ENCODE data around the gene GIMAP8.
A peak's percentile ranks its signal among the peaks of the same experiment; 100 is the strongest.
"Not testable (repeated sequence)": the region's sequence is repeated elsewhere in the genome, so short reads cannot be mapped to it uniquely, and the experiment has no call there.

Gene GIMAP8

DNA sequence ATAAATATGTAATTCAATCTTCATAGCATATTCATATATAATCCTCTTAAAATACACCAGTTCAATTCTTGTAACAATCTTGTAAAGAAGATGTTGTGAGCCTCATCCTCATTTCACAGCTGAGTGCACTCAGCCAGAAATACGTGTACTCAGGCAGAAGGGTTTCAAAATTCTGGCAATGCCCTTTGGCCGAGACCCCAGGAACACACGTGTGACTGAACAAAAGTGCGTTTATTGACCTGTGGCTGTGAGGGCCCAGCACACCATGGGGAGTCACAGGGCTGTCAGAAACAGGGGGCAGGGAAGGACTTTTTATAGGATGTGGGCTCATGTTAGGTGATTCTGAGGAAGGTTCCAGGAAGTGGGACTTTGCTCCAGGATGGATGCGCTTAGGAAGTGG, 21.5 kb downstream of the GIMAP8 start:
- DNase-seq = no peak

DNA sequence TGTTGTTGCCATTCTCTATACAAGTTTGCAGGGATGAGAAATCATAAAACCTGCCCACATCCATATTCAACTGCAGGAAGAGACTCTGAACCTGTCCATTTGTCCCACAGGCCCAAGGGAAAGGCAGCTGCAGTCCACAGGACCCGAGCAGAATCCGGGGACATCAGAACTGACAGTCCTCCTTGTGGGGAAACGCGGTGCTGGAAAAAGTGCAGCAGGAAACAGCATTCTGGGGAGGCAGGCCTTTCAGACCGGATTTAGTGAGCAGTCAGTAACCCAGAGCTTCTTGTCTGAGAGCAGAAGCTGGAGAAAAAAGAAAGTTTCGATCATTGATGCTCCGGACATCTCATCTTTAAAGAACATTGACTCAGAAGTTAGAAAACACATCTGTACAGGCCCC, 23.5 kb downstream of the GIMAP8 start:
- no peak for DNase-seq

DNA sequence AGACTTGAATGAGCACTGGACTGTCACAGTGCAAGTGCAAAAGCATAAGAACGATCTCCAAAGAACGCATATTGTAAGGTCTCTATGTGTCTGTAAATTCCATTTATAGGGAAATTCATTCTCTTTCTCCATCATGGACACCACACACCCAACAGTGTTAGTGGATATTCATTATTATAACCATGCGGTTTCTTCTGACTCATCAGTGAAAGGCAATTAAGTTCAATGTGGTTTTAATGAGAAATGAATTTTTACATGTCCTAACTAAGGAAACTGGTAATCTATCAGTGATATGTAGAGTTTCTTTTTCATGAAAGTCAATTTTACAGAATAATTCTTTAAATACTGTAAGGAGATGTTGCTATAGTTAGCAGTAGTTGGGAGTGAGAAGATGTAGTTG, 25.9 kb downstream of the GIMAP8 start:
- no peak for DNase-seq

DNA sequence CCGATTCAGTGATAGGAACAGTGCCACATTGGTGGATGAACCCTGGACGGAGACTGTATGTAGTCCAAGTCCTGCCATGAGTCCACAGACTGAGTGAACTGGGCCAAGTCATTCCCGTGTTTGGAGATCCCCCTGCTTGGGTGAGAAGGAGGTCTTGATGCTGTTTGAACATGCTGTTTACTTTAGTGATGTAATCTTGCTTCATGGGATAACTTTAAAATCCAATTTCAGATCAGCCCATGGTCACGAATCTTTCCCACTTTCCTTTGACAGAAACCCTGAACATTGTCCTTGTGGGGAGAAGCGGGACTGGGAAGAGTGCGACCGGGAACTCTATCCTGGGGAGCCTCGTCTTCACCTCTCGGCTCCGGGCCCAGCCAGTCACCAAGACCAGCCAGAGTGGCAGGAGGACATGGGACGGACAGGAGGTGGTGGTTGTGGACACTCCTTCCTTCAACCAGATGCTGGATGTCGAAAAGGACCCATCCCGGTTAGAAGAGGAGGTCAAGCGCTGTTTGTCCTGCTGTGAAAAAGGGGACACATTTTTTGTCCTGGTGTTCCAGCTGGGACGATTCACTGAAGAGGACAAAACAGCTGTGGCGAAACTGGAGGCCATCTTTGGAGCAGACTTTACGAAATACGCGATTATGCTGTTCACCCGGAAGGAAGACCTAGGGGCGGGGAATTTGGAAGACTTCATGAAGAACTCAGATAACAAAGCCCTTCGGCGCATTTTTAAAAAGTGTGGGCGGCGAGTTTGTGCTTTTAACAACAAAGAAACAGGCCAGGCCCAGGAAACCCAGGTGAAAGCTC, 26.6 kb downstream of the GIMAP8 start:
- DNase-seq = no peak

DNA sequence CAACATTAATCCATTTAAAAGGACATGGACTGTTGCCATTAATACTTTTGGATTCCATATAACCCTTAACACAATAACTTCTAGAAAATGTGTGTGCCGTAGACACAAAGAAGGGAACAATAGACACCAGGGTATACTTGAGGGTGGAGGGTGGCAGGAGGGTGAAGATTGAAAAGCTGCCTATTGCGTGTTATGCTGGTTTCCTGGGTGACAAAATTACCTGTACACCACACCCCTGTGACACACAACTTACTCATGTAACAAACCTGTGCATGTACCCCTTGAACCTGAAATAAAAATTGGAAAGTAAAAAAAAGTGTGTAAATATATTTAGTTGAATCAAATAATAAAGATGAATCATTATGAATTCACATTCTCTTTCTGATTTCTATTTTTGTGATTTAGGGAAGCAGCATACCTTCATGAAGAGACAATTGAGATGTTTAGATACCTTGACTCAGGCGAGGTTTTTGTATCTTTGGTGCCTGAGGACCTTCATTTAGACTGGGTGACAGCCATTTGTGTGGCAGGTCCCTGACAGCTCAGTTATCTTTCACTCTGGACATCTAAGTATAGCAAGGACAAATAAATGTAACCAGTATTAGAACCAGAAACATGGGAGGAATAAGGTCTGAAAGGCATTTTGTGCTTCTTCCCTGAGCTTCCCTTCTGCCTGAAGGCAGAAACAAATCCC, 28.7 kb downstream of the GIMAP8 start:
- no peak for DNase-seq

DNA sequence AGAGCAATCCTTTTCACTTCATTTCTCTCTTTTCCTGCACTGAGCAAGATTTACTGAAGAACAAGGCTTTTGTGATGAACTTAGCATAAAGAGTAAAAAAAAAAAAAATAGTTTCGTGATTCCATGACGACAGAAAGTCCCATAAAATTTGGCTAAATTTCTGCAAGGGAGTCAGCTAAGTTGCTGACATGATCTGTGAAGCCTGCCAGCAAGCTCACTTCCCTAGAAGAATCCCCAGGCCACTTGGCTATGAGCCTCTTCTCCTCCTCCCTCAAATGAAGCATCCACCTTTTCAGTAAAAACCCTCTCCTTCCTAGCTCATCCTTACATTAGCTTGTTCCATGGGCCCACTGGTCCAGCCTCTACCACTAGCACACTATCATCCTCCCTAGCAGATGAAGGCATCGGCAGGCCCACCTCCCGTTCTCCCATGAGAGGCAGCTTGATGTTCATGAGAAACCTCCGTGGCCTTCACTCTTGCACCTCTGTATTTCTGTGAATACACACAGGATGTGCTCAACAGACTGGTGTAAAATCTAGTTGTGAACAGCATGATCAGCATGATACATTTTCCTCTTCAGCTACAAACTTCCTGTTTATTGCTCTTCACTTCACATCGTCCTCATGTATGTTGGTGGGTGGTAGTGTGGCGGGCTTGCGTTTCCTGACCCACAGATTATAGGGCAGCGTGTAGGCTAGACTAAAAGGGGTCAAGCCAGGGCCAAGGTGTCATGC, 30.9 kb downstream of the GIMAP8 start:
- no peak for DNase-seq

DNA sequence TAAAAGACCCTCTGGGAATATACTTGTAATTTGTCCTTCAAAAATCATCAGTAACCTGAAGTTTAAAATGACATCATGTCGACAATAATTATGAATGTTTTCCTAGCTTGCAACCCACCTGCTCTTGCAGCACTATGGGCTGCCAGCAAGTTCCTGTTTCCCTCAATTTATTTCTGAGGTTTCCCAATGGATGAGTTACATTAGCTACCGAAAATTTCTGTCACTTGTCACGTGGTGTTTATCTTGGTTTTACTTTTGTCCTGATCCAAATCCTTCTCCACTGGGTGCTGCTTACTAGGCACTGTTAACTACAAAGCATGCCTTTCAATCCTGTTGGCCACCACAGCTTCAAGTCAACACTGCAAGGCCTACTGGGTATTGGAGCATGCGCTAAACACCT, 31.5 kb downstream of the GIMAP8 start:
- DNase-seq = no peak

DNA sequence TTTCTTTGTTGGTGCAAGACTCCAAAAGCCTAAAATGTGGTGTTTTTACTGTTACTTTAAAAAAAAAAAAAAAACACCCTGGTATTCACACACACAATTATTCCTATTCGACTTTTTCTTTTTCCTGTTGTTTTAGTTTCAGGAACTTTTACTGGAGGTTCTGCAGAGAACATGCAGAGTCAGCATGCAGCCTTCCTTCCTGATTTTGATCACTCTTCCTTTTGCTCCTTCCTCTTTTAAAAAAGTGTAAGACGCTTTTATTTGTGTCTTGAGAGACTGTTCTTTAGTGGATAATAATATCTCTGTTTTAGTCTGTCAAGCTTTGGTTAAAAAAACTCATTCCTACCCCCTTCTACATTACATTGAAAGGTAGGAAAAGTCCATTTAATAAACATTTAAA, 33.1 kb downstream of the GIMAP8 start:
- DNase-seq = peak in 1 of 2 donors; percentile 38

DNA sequence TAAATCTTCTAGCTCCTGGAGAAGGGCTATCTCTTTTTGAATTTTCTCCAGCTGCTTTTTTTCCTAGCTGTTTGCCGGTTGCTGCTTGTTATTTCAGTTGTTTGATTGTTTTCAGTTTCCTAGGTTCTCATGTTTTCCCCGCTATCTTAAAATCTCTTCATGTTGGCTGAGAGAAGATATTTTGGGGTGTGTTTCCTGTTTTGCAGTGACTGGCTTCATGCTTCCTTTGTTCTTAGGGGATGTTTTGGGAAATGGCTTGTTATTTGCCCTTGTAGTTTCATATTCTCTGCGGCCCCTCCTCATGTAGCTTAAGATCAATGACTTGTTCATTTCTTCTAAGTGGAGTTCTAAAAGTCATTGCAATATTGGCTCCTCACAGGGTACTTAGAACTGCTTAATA, 33.6 kb downstream of the GIMAP8 start:
- DNase-seq = peak in 1 of 2 donors; percentile 74

DNA sequence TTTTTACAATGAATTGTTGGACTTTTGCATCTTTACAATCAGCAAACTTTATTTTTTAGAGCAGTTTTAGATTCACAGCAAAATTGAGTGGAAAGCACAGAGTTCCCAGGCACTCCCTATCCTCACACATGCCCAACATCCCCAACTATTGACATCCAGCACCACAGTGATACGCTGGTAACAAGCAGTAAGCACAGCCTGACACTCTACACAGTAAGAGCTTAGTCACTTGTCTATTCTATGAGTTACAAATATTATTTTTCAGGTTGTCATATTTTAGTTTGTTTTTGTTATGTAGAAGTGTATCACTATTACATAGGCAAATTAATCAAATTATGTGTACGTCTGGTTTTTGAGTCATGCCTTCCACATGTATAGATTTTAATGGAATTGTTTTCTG, 37.2 kb downstream of the GIMAP8 start:
- no peak for DNase-seq

DNA sequence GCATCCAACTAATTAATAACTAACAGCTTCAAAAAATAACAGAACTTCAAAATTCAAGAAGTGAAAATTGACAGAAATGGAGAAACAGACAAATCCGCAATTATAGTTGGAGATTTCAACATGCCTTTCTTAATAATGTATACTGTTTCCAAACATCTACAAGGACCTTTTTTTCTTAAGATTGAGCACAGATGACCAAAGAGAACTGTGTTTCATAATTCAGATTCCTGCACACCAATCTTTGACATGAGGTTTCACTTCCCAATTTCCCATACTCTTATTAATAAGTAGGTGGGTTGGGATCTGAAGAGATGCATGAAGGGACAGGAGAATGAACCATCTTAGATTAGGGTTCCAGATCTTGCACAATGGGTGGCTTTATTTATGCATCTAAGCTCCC, 39.4 kb downstream of the GIMAP8 start:
- no peak for DNase-seq

DNA sequence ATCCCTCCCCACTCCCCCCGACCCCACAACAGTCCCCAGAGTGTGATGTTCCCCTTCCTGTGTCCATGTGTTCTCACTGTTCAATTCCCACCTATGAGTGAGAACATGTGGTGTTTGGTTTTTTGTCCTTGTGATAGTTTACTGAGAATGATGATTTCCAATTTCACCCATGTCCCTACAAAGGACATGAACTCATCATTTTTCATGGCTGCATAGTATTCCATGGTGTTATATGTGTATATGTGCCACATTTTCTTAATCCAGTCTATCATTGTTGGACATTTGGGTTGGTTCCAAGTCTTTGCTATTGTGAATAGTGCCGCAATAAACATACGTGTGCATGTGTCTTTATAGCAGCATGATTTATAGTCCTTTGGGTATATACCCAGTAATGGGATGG, 43.0 kb downstream of the GIMAP8 start:
- not testable (repeated sequence) for DNase-seq

DNA sequence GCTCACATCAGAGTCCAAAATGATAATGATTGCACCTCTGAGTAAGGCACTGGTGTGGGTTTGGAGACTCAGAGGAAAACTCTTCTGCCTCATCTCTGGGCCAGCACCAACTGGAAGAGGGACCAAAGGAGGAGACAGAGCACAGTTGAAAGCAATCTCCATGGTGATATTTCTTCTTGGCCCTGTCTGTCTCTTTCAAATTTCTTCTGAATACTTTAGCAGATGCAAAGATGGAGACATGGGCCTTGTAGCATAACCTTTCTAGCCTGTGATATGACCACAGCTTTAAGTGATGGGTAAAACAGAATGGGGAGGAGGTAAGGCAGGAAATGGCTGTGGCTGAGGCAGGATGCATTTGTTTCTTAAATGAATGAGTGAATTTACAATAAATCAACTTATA, 52.1 kb downstream of the GIMAP8 start:
- DNase-seq = peak in 1 of 2 donors; percentile 48

DNA sequence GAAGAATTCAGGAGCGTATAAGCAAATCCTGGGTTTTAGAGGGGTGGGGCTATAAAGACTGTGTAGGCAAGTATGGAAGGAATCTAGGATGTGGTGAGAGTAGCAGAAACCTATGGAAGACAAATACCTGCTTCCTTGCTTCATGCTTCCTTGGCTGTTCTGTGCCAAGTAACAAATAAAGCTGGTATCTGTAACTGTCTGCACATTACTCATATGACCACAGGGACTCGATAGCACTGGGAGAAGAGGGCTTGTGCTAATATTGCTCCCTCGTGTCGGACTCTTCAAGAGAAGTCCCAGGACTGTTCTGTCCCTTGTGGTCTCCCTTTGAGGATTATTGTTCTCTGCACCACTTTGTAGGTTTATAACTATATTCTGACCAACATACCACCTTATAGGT, 52.7 kb downstream of the GIMAP8 start:
- DNase-seq = no peak

DNA sequence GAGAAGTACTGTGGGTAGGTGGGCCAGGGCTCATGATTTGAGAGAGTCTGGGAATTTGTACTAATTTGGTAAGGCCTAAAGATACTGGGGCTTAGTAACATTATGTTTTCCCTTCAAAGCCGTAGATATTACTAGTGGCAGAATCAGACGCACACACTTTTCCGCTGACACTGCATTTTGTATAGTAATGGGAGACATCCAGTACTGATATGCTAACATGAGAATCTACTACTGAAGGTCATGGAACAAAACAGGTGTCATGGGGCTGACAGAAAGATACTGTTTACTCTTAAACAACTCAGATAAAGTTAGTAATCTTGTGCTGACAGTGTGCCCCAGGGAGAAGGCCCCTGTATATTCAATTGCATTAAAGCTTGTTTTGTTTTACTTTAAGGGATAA, 53.2 kb downstream of the GIMAP8 start:
- no peak for DNase-seq

DNA sequence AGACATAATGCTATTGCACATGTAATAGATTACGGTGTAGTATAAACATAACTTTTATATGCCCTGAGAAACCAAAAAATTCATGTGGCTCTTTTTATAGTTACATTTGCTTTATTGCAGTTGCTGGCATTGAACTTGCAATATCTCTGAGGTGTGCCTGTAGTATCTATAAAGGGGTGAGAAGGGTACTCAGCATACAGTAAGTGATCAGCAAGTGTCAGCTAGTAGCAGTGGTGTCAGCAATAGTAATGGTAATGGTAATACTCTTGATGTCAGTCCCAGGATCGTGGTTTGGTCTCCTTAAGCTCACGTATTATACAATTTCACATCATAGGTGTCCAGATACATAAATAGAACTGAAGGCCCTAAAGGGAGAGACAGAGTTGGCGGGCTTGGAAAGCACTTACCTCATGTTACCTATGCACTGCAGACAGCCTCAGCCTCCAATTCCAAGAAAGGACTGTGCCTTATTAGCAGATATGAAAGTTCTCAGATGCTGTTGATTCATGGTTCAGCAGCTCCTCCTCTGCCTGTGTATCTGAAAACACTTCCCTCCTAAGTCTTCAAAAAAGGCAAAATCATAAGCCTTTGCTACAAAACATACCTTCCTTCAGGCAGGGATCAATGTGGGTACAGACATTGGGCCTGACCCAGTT, 57.6 kb downstream of the GIMAP8 start:
- DNase-seq = no peak

DNA sequence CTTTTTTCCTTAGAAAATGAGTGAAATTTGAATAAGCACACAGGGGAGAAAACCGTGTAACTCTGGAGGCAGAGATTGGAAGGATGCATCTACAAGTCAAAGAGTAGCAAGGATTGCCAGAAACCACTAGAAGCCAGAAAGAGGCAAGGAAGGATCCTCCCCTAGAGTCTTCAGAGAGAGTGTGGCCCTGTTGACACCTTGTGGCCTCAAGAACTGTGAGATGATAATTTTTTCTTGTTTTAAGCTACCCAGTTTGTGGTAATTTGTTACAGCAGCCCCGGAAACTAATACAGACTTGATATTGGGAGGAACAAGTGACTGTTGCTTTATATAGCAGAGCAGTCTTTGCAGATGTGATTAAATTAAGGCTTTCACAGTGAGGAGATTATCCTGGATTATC, 60.6 kb downstream of the GIMAP8 start:
- no peak for DNase-seq

DNA sequence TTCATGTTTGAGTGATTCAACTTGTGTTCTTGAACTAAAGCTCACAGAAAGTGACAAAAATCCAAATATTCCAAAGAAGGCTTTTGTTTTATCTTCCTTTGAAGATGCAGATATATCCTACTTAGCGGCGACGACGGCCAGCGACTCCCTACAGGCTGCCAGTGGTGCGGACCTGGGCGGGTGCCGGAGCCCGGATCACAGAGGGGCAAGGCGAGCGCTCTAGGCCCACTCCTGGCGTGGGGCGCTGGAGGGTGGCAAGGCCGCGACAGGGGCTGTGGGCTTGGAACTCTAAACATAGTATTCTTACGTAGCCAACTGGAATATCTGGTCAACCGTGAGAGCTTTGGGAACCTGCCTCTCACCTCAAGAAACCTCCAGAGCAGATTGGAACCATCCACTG, 63.3 kb downstream of the GIMAP8 start:
- DNase-seq = no peak

DNA sequence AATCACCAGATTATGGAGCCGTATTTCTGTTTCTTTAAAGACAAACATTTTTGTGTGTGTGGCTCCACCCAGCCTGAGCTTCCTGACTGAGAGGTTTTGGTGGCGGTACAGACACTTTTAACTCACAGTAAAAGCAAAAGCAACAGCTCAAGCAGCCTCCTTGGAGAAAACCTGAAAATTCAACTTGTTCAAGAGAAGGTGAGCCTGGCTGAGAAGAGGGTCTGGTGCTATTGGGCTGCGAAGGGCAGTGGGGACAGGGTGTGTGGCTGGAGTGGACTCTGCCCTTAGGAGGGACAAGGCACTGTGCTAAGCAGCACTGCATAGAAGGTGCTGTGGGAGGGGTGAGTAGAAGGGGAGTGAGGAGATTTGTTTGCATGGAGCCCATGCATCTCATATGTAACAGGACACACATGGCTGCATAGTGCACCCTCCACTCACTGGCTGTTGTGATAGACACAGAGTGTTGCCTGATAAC, 64.4 kb downstream of the GIMAP8 start, which contains the start of gene GIMAP7:
Gene GIMAP7 (plus strand): TSS at position 125 of the 475 bp plus-strand sequence. CDS start 5,103 bp downstream, outside the sequence.
- peak; percentile 6 to 63 for DNase-seq

DNA sequence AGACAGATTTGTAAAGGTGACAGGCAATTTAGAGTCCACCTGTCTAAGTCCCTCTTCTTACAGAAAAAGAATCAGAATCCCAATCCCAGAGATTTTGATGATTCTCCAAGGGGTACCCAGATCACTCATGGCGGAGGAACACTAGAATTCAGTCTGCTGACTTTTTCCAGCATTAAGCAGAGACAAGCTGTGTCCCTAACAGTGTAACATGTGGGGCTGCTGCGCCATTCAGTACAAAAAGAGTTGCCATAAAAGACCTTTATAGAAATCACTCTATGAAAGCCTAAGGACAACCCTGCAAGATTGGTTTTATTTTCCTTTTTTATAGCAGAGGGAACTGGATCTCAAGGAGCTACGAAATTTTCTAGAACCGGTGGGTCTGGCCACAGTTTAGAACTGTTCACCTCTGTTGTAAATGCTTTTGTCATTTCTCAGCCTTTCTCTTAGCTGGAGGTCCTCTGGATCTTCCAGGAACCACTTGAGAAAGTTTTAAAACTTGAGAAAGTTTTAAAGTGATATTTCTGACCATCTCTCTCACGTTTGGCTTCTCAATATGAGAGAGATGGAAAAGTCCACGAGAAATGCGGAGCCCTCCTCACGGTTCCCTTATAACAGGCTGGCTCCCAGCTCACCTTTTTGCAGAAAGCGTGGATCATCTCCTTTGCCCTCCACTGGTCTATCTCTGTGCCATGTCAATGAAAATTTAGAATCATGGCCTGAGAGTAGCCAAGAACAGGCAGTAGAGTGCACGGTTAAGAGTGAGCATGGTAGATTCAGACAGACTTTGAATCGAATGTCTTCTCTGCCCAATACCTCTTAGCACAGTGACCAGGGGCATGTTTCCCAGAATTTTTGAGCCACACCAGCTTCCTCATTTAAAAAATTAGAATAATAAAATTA, 65.1 kb downstream of the GIMAP8 start:
- no peak for DNase-seq

DNA sequence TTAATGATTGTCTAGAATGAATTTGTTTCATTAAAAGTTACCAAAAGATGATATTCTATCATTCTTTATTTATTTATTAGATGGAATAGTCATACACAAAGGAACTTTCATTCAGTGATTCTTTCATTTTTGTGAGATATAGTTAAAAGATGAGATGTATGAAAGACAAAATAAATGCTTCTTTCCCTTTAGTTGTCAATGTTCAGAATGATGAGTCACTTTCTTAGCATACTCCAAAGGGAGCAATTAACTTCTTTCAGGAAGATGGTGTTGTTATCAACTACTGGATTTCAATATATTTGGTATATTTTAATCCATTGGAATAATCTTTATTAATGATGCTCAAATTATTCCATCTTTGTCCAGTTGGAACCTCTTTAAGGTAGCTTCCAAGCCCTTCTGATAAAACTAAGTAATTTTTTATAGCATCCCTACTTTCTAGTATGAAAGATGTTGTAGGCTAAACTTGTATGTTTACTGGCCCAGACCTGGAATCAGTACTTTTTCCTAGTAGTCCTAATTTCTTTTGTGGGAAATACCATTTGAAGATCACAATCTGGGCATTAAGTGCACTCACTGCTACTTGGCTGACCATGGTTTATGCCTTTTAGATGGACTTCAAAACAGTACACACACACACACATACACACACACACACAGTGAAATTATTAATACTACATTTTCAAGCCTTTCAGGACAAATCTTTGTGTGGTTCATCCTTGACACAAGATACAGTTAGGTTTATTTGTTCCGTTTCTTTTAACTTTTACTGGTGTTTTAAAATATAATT, 66.7 kb downstream of the GIMAP8 start:
- DNase-seq = no peak

All from bone marrow (tissue), 2 donors.